GM23338 (cell line): ENCODE measurements around the gene MYOF. TPM values are rescaled to one million over a fixed set of nuclear protein-coding genes. Genes with fewer than 3 reads are reported as not detected.

Experiments used
- ATAC-seq: fragments of 200-7000 bp; cut with Tn5 transposase; 3 replicates; pipeline ENCODE4 v1.9.1; 2020
- DNase-seq: peaks from one replicate; pipeline ENCODE4 v3.0.0-alpha.2; 2015; ENCODE audit warnings: low spot score
- H2AFZ ChIP-seq: fragments of 200-600 bp; sonication (generic); 2 replicates; pipeline ENCODE4 v1.8.0; 2016; ENCODE audit warnings: antibody characterized with exemption, mild to moderate bottlenecking, moderate library complexity
- H3F3A ChIP-seq: fragments of 200-600 bp; sonication (generic); replicated peaks from 2 replicates; pipeline ENCODE4 v1.8.0; 2017; ENCODE audit warnings: antibody characterized with exemption, mixed run types, low read depth
- H3K27ac ChIP-seq: fragments of 200-600 bp; sonication (generic); 2 replicates; pipeline ENCODE4 v1.6.1; 2016; ENCODE audit warnings: low read depth
- H3K27me3 ChIP-seq: fragments of 200-600 bp; sonication (generic); 2 replicates; pipeline ENCODE4 v1.8.0; 2016; ENCODE audit warnings: mild to moderate bottlenecking, mixed run types, moderate library complexity; ENCODE audit not compliant: insufficient read depth
- H3K36me3 ChIP-seq: fragments of 200-600 bp; sonication (generic); 2 replicates; pipeline ENCODE4 v1.8.0; 2016; ENCODE audit warnings: mild to moderate bottlenecking; ENCODE audit not compliant: insufficient read depth
- H3K4me1 ChIP-seq: fragments of 200-600 bp; sonication (generic); 2 replicates; pipeline ENCODE4 v1.8.0; 2016; ENCODE audit warnings: mild to moderate bottlenecking, moderate library complexity; ENCODE audit not compliant: insufficient read depth
- H3K4me2 ChIP-seq: fragments of 200-600 bp; sonication (generic); 2 replicates; pipeline ENCODE4 v1.7.1; 2017; ENCODE audit warnings: mixed run types
- H3K4me3 ChIP-seq: fragments of 200-600 bp; sonication (generic); 2 replicates; pipeline ENCODE4 v1.6.1; 2016; ENCODE audit warnings: mixed run types
- H3K79me2 ChIP-seq: fragments of 200-600 bp; sonication (generic); replicated peaks from 2 replicates; pipeline ENCODE4 v1.8.0; 2017; ENCODE audit warnings: mild to moderate bottlenecking; ENCODE audit not compliant: insufficient read depth
- H3K9me2 ChIP-seq: fragments of 200-600 bp; sonication (generic); 2 replicates; pipeline ENCODE4 v1.8.0; 2017; ENCODE audit not compliant: insufficient read depth
- H4K20me1 ChIP-seq: fragments of 200-600 bp; sonication (generic); replicated peaks from 2 replicates; pipeline ENCODE4 v1.8.0; 2017; ENCODE audit warnings: mild to moderate bottlenecking; ENCODE audit not compliant: insufficient read depth
- H3K27ac Mint-ChIP-seq: 2 replicates; pipeline ENCODE4 v1.8.0; 2020; ENCODE audit warnings: inconsistent platforms, mild to moderate bottlenecking, moderate library complexity, mixed read lengths
- H3K27me3 Mint-ChIP-seq: 3 replicates; pipeline ENCODE4 v1.8.0; 2022; ENCODE audit warnings: low read depth, mild to moderate bottlenecking, moderate library complexity, mixed read lengths, inconsistent platforms; ENCODE audit not compliant: insufficient read depth, poor library complexity
- H3K36me3 Mint-ChIP-seq: 3 replicates; pipeline ENCODE4 v1.8.0; 2021; ENCODE audit warnings: low read depth, mild to moderate bottlenecking, inconsistent platforms, moderate library complexity, mixed read lengths
- H3K4me1 Mint-ChIP-seq: 3 replicates; pipeline ENCODE4 v1.8.0; 2020; ENCODE audit warnings: mild to moderate bottlenecking, inconsistent platforms, mixed read lengths
- H3K4me3 Mint-ChIP-seq: 3 replicates; pipeline ENCODE4 v1.8.0; 2021; ENCODE audit warnings: moderate library complexity, mild to moderate bottlenecking, inconsistent platforms, mixed read lengths
- H3K9me3 Mint-ChIP-seq: 3 replicates; pipeline ENCODE4 v1.8.0; 2020; ENCODE audit warnings: moderate library complexity, mild to moderate bottlenecking, inconsistent platforms, mixed read lengths
- CREB1 ChIP-seq: fragments of 250-450 bp; sonication (Bioruptor Pico); IDR thresholded peaks from 2 replicates; pipeline ENCODE4 v1.5.0; 2020; ENCODE audit warnings: low read depth, mild to moderate bottlenecking, moderate library complexity
- CTCF ChIP-seq, 2 experiments: fragments of 200-600 bp in 1 of 2; sonication (generic) in 1 of 2; conservative IDR thresholded peaks; 2 replicates each; pipeline versions ENCODE4 v1.5.1 to v1.6.1; 2016 to 2017; ENCODE audit warnings: antibody characterized with exemption in 2 of 2, low read depth in 2 of 2, mild to moderate bottlenecking in 2 of 2, moderate library complexity in 1 of 2
- EZH2phosphoT487 ChIP-seq: fragments of 200-600 bp; sonication (generic); IDR thresholded peaks from one replicate; pipeline ENCODE4 v1.8.1; 2018; ENCODE audit warnings: antibody characterized with exemption; ENCODE audit not compliant: unreplicated experiment
- POLR2AphosphoS5 ChIP-seq: IDR thresholded peaks from 2 replicates; pipeline ENCODE4 v1.6.1; 2016; ENCODE audit warnings: antibody characterized with exemption, low read depth
- ZNF114 ChIP-seq: fragments of 250-450 bp; sonication (Bioruptor Pico); IDR thresholded peaks from 2 replicates; pipeline ENCODE4 v1.5.0; 2020; ENCODE audit warnings: mild to moderate bottlenecking, moderate library complexity
- ZNF331 ChIP-seq: fragments of 250-450 bp; sonication (Bioruptor Pico); IDR thresholded peaks from 2 replicates; pipeline ENCODE4 v1.5.0; 2020; ENCODE audit warnings: low read depth, mild to moderate bottlenecking, moderate library complexity
- ZNF462 ChIP-seq: fragments of 250-450 bp; sonication (Bioruptor Pico); IDR thresholded peaks from 2 replicates; pipeline ENCODE4 v1.5.0; 2020; ENCODE audit warnings: mild to moderate bottlenecking, moderate library complexity
- polyA plus RNA-seq: library from polyadenylated mRNA; unstranded; fragments of >200 nt; fragmentation: Nextera tagmentation; extraction: Ambion mirVana; gene quantifications from 2 replicates; pipeline ENCODE4 v1.2.1, GENCODE V29; 2016
- total RNA-seq: library from RNA; depleted of rRNA; stranded (reverse); fragments of >200 nt; shearing (Covaris generic); gene quantifications from 2 replicates; pipeline ENCODE4 v1.2.3, GENCODE V29; 2014

MYOF gene
- total and polyA plus RNA-seq, 2 experiments from 2014 or later: 0.82 to 1.4 TPM

GRCh38 chr10:93376372-93377293 is 105.5 kb downstream of the MYOF start (continued):
- no peak for TF ChIP-seq ZNF462 (CRISPR knock-in tag)

- peaks cover 10% of the 10 kb centered on the region for H3K4me1 Mint-ChIP-seq
- ATAC-seq: no peak
- H3K4me3 Mint-ChIP-seq: no peak overlapping the region
- TF ChIP-seq CREB1 (CRISPR knock-in tag): no peak
- no peak for TF ChIP-seq POLR2AphosphoS5
- no peak for TF ChIP-seq EZH2phosphoT487
- TF ChIP-seq ZNF331 (CRISPR knock-in tag): no peak
- TF ChIP-seq CTCF (conservative IDR thresholded peaks at IDR 0.05; ENCODE audit: low read depth in 2 of 2): no peak
- TF ChIP-seq ZNF114 (CRISPR knock-in tag): no peak
Observed at GRCh38 chr10:93370961-93371360, 111.2 kb downstream of the MYOF start.

More at GRCh38 chr10:93370961-93371360, 111.2 kb downstream of the MYOF start:
- Mint-ChIP-seq H3K9me3 (no peaks in the 10 kb centered on the region), H3K36me3 (no peaks in the 10 kb centered on the region), H3K27me3 (peaks cover 3% of the 10 kb centered on the region), H3K27ac (no peak overlapping the region)
- Histone ChIP-seq H3F3A (no peaks in the 10 kb centered on the region), H3K9me2 (0 out of 2 replicates have a peak, but pooled peaks cover 3% of the 10 kb centered on the region), H3K4me2 (no peak overlapping the region), H3K4me3 (no peak overlapping the region), H4K20me1 (no peaks in the 10 kb centered on the region), H3K27me3 (no peaks in the 10 kb centered on the region), H2AFZ (no peak overlapping the region), H3K79me2 (no peaks in the 10 kb centered on the region), H3K27ac (no peak overlapping the region), H3K4me1 (peaks cover 8% of the 10 kb centered on the region), H3K36me3 (no peaks in the 10 kb centered on the region)
- no peak for DNase-seq
